ENCODE measurements around the gene ALDH16A1. TPM values are rescaled to one million over a fixed set of nuclear protein-coding genes. Genes with fewer than 3 reads are reported as not detected.

ALDH16A1 gene
- total and polyA plus RNA-seq, 2 donors (not counting 1 experiment from before 2014, with no cell fraction given) = 65.8 to 105 TPM

DNA sequence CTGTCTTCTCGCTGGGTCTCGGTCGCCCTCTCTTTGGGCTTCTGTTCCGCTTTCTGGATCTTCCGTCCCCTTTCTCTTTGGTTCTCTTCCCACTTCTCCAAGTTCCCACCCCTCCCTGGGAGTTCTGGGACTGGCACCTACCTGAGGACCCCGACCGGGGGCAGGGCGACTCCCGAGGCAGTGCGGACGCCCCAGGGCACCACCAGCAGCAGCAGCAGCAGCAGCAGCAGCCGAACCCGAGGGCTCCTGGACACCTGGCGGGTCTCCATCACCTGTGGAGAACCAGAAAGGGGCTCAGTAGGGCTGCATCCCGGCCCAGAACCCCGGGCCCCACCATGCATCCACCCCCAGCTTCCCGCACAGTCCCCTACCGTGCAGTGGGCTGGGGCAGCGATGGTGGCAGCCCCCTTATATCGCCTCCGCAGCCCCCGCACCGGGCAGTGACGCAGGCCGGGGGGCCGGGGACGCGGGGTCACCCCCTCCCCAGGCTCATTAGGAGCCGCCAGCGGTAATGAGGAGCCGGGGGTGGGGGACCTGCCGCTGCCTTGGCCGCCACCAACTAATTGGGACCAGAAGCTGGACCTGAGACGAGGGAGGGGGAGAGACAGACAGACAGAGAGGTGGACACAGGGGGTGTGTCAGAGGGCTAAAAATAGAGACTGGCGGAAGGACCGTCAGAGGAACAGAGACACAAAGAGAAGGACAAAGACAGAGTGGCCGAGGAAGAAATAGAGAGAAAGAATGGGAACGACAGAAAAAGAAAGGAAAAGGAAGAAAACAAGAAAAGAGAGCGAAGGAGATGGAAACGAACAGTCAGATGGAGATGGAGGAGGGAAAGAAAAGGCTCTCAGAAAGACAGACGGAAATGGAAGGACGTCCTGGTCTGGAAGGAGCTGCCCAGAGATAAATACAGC is 29.7 kb upstream of the ALDH16A1 start, which contains the start of gene PTH2:
PTH2 (minus strand) TSS at position 371 of the 914 bp plus-strand sequence; CDS start at position 269, 102 bp downstream.
- H3K9ac ChIP-seq (ENCODE audit: low read length) = peak within 1 kb of the TSS; percentile 38
- H3K27ac Mint-ChIP-seq = peak within 1 kb of the TSS; percentile 37
- 10% methylated on average over 40 of the region's 42 CpGs for WGBS (ENCODE audit: insufficient coverage)
- POLR2A ChIA-PET = interaction anchor here (1.0 kb wide), 1 partner anchor 15 kb away, joined by 3 read pairs; no protein-coding TSS in a partner anchor
- H3K27me3 ChIP-seq (replicated peaks in 1 of 4; ENCODE audit: control extremely low read depth in 1 of 4, control insufficient read depth in 3 of 4, insufficient read depth in 4 of 4, low read length in 3 of 4) = peaks cover 0 to 98% (median 84%) of the 10 kb centered on the region in 4 experiments
- H3K27me3 Mint-ChIP-seq = peaks cover 87% of the 10 kb centered on the region
- H3K9me3 Mint-ChIP-seq (ENCODE audit: insufficient read depth) = no peaks in the 10 kb centered on the region
- no peaks in the 10 kb centered on the region for H4K20me1 ChIP-seq (ENCODE audit: control insufficient read depth, insufficient read depth, low read length, poor library complexity, severe bottlenecking)
- ATAC-seq (ENCODE audit: low read depth) (no peak), DNase-seq (no peak)
- peak within 1 kb of the TSS; percentile 38 for H2AFZ ChIP-seq (ENCODE audit: insufficient read depth, low read depth, low read length, poor library complexity, severe bottlenecking)
- peak within 1 kb of the TSS; percentile 78 for H3K4me3 Mint-ChIP-seq
- TF ChIP-seq EZH2 (IDR thresholded peaks at IDR 0.05; ENCODE audit: borderline replicate concordance, insufficient read depth, low read depth, low read length, poor library complexity, severe bottlenecking) = no peak
- TF ChIP-seq, protein P1, sequence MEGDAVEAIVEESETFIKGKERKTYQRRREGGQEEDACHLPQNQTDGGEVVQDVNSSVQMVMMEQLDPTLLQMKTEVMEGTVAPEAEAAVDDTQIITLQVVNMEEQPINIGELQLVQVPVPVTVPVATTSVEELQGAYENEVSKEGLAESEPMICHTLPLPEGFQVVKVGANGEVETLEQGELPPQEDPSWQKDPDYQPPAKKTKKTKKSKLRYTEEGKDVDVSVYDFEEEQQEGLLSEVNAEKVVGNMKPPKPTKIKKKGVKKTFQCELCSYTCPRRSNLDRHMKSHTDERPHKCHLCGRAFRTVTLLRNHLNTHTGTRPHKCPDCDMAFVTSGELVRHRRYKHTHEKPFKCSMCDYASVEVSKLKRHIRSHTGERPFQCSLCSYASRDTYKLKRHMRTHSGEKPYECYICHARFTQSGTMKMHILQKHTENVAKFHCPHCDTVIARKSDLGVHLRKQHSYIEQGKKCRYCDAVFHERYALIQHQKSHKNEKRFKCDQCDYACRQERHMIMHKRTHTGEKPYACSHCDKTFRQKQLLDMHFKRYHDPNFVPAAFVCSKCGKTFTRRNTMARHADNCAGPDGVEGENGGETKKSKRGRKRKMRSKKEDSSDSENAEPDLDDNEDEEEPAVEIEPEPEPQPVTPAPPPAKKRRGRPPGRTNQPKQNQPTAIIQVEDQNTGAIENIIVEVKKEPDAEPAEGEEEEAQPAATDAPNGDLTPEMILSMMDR (IDR thresholded peaks at IDR 0.05) = no peak
- peaks cover 63% of the 10 kb centered on the region for H3K4me1 Mint-ChIP-seq
- H3K4me2 ChIP-seq (replicated peaks; ENCODE audit: low read depth, low read length, poor library complexity, severe bottlenecking) = peak within 1 kb of the TSS; percentile 78
- H3K36me3 ChIP-seq (replicated peaks in 1 of 2; ENCODE audit: control extremely low read depth in 1 of 2, control insufficient read depth in 1 of 2, extremely low read depth in 1 of 2, insufficient read depth in 2 of 2, low read length in 1 of 2) = no peaks in the 10 kb centered on the region
- no peak within 1 kb of the TSS for H3K27ac ChIP-seq (ENCODE audit: low read length in 2 of 2)
- peak within 1 kb of the TSS in 4 of 5 experiments; percentile 3 to 38 (median 24) for H3K4me3 ChIP-seq (ENCODE audit: control extremely low read depth in 1 of 5, extremely low read depth in 1 of 5, insufficient read depth in 1 of 5, low read depth in 2 of 5, low read length in 4 of 5)
- peaks cover 62 to 65% of the 10 kb centered on the region in 2 donors for H3K4me1 ChIP-seq (ENCODE audit: control insufficient read depth in 2 of 2, insufficient read depth in 2 of 2, low read length in 2 of 2)
- H3K9me3 ChIP-seq (ENCODE audit: control extremely low read depth in 1 of 3, control insufficient read depth in 2 of 3, insufficient read depth in 1 of 3, low read length in 2 of 3) = peaks cover 0 to 45% (median 0%) of the 10 kb centered on the region in 3 donors
- intact Hi-C loops (cut with micrococcal nuclease) = no loop called here
- CTCF ChIA-PET = interaction anchor here (0.9 kb wide), 1 partner anchor 32 kb away, joined by 3 read pairs; no protein-coding TSS in a partner anchor
- no peaks in the 10 kb centered on the region for H3K79me2 ChIP-seq (ENCODE audit: control insufficient read depth, insufficient read depth, low read length)

All from B cell (primary cell).